GM19193 (cell line): Measurements from ENCODE around the gene AS3MT.

Experiments
- POLR2A ChIP-seq: IDR thresholded peaks from 4 replicates; pipeline ENCODE4 v1.6.1; 2011; ENCODE audit not compliant: insufficient read depth, insufficient read length; ENCODE audit errors: extremely low read depth

Gene AS3MT

GRCh38 chr10:102869258-102870198 lies at the start of gene AS3MT:
TSS of gene AS3MT (plus strand) at chr10:102869470. CDS start at chr10:102869593, 123 bp downstream.
- no peak for TF ChIP-seq POLR2A

- TF ChIP-seq POLR2A: no peak
These were observed 47.0 kb upstream of the AS3MT start for GRCh38 chr10:102822222-102822621.

- no peak for TF ChIP-seq POLR2A
These were observed 44.6 kb upstream of the AS3MT start for GRCh38 chr10:102824664-102825063.

- TF ChIP-seq POLR2A: no peak
These were observed 43.0 kb upstream of the AS3MT start for GRCh38 chr10:102826148-102826796.

GRCh38 chr10:102827597-102827975 lies 41.7 kb upstream of the AS3MT start:
- TF ChIP-seq POLR2A: no peak

- no peak for TF ChIP-seq POLR2A
These were observed 37.8 kb upstream of the AS3MT start for GRCh38 chr10:102831322-102832071.

- TF ChIP-seq POLR2A: no peak
These were observed 37.0 kb upstream of the AS3MT start for GRCh38 chr10:102832248-102832647.

- no peak for TF ChIP-seq POLR2A
These were observed 36.3 kb upstream of the AS3MT start for GRCh38 chr10:102832987-102833386.

GRCh38 chr10:102834143-102834542 lies 35.1 kb upstream of the AS3MT start:
- TF ChIP-seq POLR2A: no peak

GRCh38 chr10:102835007-102835482 lies 34.2 kb upstream of the AS3MT start:
- TF ChIP-seq POLR2A: no peak

- TF ChIP-seq POLR2A: no peak
These were observed 32.0 kb upstream of the AS3MT start, which contains the start of gene CYP17A1 for GRCh38 chr10:102837230-102837721. TSS of gene CYP17A1 (minus strand) at chr10:102837413. CDS start at chr10:102837361, 52 bp downstream.

GRCh38 chr10:102841827-102842345 lies 27.4 kb upstream of the AS3MT start:
- TF ChIP-seq POLR2A: no peak

- TF ChIP-seq POLR2A: no peak
These were observed 23.8 kb upstream of the AS3MT start for GRCh38 chr10:102845352-102845902.

GRCh38 chr10:102850025-102850518 lies 19.2 kb upstream of the AS3MT start:
- no peak for TF ChIP-seq POLR2A
